Measurements from ENCODE around the gene ZNF391. TPM values are rescaled to one million over a fixed set of nuclear protein-coding genes. Genes with fewer than 3 reads are reported as not detected.

The ZNF391 gene
- polyA plus RNA-seq, 3 donors from 2014 or later, result 0.82 to 2.0 TPM; not detected in 1

GRCh38 chr6:27433714-27434113 lies 45.2 kb downstream of the ZNF391 start:
- DNase-seq, result no peak
- H3K36me3 Mint-ChIP-seq, result peaks cover 0 to 9% (median 7%) of the 10 kb centered on the region in 3 donors
- no peaks in the 10 kb centered on the region for H3K4me1 Mint-ChIP-seq
- H3K27me3 Mint-ChIP-seq (ENCODE audit: low read depth in 3 of 3), result peaks cover 5 to 19% (median 5%) of the 10 kb centered on the region in 3 donors
- H3K4me3 Mint-ChIP-seq, result no peak overlapping the region
- H3K27ac Mint-ChIP-seq, result no peak overlapping the region
- H3K9me3 Mint-ChIP-seq, result peaks cover 16 to 52% (median 22%) of the 10 kb centered on the region in 6 donors

- no peaks in the 10 kb centered on the region for H3K4me1 Mint-ChIP-seq
- no peak for DNase-seq
- no peak overlapping the region for H3K4me3 Mint-ChIP-seq
- H3K27ac Mint-ChIP-seq, result no peak overlapping the region
- H3K9me3 Mint-ChIP-seq, result peaks cover 22 to 63% (median 43%) of the 10 kb centered on the region in 6 donors
- H3K27me3 Mint-ChIP-seq (ENCODE audit: low read depth in 3 of 3), result peaks cover 2 to 11% (median 2%) of the 10 kb centered on the region in 3 donors
- H3K36me3 Mint-ChIP-seq, result peaks cover 12 to 21% (median 20%) of the 10 kb centered on the region in 3 donors
These were observed 50.8 kb downstream of the ZNF391 start for GRCh38 chr6:27439371-27439770.

GRCh38 chr6:27441001-27441400 lies 52.4 kb downstream of the ZNF391 start:
- Mint-ChIP-seq H3K4me3 (no peak overlapping the region), H3K4me1 (no peaks in the 10 kb centered on the region), H3K27ac (no peak overlapping the region), H3K36me3 (peaks cover 9 to 29% (median 21%) of the 10 kb centered on the region in 3 donors), H3K27me3 (ENCODE audit: low read depth in 3 of 3) (peaks cover 0 to 4% (median 0%) of the 10 kb centered on the region in 3 donors), H3K9me3 (peaks cover 19 to 48% (median 33%) of the 10 kb centered on the region in 6 donors)
- DNase-seq, result no peak

DNA sequence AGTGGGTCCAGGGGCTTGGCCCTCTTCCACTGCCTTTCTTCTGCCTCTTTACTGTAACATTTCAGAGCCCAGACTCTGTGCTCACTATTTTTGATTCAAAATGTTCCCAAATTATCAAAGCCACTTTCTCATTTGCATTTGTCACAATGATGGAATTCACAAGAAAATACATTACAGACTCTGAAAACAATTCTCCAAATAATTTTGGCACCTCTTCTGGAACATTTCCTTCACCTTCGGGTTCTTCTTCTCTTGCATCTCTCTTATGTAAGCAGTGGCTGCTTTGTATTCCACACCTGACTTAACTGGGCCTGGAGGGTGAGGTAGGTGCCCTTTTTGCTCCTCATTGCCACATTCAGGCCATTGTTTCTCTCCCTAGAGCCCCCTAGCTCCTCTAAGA lies 54.4 kb downstream of the ZNF391 start:
- no peaks in the 10 kb centered on the region for H3K27me3 Mint-ChIP-seq (ENCODE audit: low read depth in 3 of 3)
- no peak overlapping the region for H3K27ac Mint-ChIP-seq
- no peaks in the 10 kb centered on the region for H3K4me1 Mint-ChIP-seq
- H3K4me3 Mint-ChIP-seq, result no peak overlapping the region
- peaks cover 9 to 36% (median 31%) of the 10 kb centered on the region in 3 donors for H3K36me3 Mint-ChIP-seq
- H3K9me3 Mint-ChIP-seq, result peaks cover 28 to 52% (median 43%) of the 10 kb centered on the region in 6 donors
- no peak for DNase-seq

- peaks cover 42 to 66% (median 65%) of the 10 kb centered on the region in 3 donors for H3K36me3 Mint-ChIP-seq
- H3K4me3 Mint-ChIP-seq, result no peak overlapping the region
- H3K9me3 Mint-ChIP-seq, result peaks cover 58 to 72% (median 64%) of the 10 kb centered on the region in 6 donors
- no peaks in the 10 kb centered on the region for H3K27me3 Mint-ChIP-seq (ENCODE audit: low read depth in 3 of 3)
- no peak overlapping the region for H3K27ac Mint-ChIP-seq
- DNase-seq, result no peak
- H3K4me1 Mint-ChIP-seq, result no peaks in the 10 kb centered on the region
These were observed 59.9 kb downstream of the ZNF391 start for GRCh38 chr6:27448456-27448855.

DNA sequence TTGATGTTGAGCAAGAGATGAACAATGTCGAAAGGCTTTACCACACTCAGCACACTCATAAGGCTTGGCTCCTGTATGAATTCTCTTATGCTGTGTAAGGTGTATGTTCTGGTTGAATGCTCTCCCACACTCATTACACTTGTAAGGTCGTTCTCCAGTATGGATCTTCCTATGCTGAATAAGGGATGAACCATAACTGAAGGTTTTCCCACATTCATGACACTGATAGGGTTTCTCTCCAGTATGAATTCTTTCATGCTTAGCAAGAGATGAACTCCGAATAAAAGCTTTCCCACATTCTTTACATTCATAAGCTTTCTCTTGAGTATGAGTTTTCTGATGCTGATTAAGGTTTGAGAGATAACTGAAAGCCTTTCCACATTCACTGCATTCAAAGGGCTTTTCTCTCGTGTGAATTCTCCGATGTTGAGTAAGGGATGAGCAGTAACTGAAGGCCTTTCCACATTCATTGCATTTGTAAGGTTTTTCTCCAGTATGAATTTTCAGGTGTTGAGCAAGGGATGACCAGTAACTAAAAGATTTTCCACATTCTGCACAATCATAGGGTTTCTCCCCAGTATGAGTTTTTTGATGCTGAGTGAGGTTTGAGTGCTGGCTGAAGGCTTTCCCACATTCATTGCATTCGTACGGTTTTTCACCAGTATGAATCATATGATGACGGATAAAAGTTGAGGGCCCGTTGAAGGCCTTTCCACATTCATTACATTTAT lies 63.3 kb downstream of the ZNF391 start:
- Mint-ChIP-seq H3K9me3 (peaks cover 73 to 98% (median 91%) of the 10 kb centered on the region in 6 donors), H3K4me1 (no peaks in the 10 kb centered on the region), H3K36me3 (peaks cover 76 to 90% (median 87%) of the 10 kb centered on the region in 3 donors), H3K27ac (no peak overlapping the region), H3K27me3 (ENCODE audit: low read depth in 3 of 3) (peaks cover 0 to 2% (median 0%) of the 10 kb centered on the region in 3 donors), H3K4me3 (no peak overlapping the region)
- DNase-seq, result no peak

DNA sequence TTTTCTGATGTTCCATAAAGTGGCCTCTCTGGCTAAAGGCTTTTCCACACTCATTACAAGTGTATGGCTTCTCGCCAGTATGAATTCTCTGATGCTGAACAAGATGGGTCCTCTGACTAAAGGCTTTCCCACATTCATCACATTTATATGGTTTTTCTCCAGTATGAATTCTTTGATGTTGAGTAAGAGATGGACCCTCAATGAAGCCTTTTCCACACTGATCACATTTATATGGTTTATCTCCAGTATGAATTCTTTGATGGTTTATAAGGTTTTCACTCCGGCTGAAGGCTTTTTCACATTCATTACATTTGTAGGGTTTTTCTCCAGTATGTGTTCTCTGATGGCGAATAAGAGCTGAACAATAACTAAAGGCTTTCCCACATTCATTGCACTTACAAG lies 63.9 kb downstream of the ZNF391 start:
- Mint-ChIP-seq H3K4me3 (no peak overlapping the region), H3K36me3 (peaks cover 82 to 94% (median 91%) of the 10 kb centered on the region in 3 donors), H3K27ac (no peak overlapping the region), H3K4me1 (no peaks in the 10 kb centered on the region), H3K27me3 (ENCODE audit: low read depth in 3 of 3) (peaks cover 0 to 2% (median 2%) of the 10 kb centered on the region in 3 donors), H3K9me3 (peaks cover 70 to 98% (median 93%) of the 10 kb centered on the region in 6 donors)
- DNase-seq, result no peak

Other genes with a start within 250 kb of the ZNF391 start
- under 1 TPM in 1 of 3 donors, not detected in 2; 0.39 TPM for gene PRSS16, start 141.1 kb upstream of the ZNF391 start, polyA plus RNA-seq
- not detected for gene POM121L2, start 76.5 kb upstream of the ZNF391 start, polyA plus RNA-seq
- 10 to 100 TPM in 1 of 3 donors, 1 to 10 TPM in 2; 5.4 to 11.3 (median 6.6) TPM for gene ZNF184, start 84.3 kb downstream of the ZNF391 start, polyA plus RNA-seq

Data from immature natural killer cell (primary cell).